SW480 (cell line): ENCODE data around the gene L1TD1.
"Not testable (repeated sequence)": the region's sequence is repeated elsewhere in the genome, so short reads cannot be mapped to it uniquely, and the experiment has no call there.

Experiments used
- DNase-seq: peaks from one replicate; pipeline ENCODE4 v3.0.0-alpha.2; 2016; ENCODE audit warnings: low spot score

L1TD1 gene

DNA sequence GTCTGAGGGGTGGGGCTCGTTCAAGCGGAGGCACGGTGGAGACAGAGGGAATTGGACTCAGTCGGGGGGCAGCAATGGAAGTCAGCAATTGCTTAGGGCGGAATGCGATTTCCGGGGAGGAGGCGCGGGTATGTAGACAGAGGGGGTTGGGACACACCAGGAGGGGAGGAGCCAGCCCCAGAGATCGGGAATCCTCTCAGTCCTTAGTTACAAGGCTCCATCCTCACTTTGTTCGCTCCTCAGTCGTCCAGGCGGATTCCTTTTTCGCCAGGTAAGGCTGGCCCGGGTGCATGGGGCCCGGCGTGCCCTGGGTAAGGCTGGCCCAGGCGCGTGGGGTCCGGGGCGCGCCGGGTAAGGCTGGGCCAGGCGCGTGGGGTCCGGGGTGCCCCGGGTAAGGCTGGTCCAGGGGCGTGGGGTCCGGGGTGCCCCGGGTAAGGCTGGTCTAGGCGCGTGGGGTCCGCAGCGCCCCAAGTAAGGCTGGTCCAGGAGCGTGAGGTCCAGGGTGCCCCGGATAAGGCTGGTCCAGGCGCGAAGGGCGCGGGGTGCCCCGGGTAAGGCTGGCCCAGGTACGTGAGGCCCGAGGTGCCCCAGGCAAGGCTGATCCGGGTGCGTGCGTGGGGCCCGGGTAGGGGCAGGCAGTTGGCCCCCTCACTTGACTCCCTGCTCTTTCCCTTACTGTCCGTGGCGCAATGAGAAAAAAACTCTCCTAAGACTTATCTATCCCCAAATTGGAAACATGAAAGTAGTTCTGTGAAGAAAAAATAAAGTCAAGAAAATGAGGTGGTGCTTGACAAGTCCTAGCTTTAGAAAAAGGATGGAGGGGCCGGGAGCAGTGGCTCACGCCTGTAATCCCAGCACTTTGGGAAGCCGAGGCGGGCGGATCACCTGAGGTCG, at the start of gene L1TD1:
Gene L1TD1, plus strand, starts transcription at position 199 of the 894 bp plus-strand sequence. CDS start 11,780 bp downstream, outside the sequence.
- DNase-seq, result no peak

DNA sequence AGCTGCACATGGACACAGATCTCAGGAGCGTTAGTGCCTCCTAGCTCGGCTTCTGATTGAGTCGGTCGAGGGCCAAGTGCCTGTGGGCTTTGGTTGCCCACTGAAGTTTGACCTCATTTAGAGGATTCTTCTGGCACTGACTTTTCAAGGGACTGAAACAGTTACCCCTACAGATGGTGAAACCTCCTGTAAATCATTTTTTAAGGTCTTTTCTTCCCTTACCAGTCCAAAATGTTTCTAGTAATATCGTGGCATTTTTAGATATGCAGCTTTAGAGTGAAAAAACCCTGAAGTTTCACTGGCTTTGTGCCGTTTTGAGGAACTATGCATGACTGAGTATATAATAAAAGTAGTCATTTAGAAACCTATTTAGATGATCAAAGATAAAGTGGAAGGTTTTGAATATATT, 34.7 kb upstream of the L1TD1 start:
- no peak for DNase-seq

- no peak for DNase-seq
Observed at GRCh38 chr1:62161711-62162110, 32.9 kb upstream of the L1TD1 start.

DNA sequence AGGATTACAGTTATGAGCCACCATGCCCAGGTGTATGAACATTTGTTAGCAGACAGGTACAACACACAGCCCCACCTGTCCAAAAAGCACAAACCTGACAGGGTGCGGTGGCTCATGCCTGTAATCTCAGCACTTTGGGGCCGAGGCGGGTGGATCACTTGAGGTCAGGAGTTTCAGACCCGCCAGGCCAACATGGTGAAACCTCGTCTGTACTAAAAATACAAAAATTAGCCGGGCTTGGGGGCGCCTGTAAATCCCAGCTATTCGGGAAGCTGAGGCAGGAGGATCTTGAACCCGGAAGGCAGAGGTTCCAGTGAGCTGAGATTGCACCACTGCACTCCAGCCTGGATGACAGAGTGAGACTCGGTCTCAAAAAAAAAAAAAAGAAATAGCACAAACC, 24.3 kb upstream of the L1TD1 start:
- not testable (repeated sequence) for DNase-seq

DNA sequence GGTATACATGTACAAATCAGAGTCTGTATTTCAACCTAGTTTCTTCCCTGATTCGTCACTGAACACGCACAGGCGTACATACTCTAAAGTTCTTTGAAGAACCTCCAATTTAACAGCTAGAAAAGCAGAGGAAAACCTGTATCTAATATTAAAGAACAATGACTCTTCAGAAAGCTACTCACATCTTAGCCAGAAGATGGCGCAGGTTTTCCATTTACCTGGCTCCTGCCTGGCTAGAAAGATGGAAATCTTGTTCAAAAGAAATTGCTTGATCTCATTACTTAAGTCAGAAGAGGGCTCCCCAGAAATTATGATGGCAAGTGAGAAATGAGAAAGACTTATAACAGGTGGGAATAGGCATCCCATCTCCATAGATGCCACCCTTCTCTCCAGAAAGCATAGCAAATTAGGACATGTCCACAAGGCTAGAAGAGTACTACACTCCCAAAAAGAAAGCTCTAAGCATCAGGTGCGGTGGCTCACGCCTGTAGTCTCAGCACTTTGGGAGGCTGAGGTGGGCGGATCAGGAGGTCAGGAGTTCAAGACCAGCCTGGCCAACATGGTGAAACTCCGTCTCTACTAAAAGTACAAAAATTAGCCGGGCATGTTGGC, 19.0 kb upstream of the L1TD1 start:
- peak; percentile 40 for DNase-seq

- DNase-seq, result no peak
Observed at GRCh38 chr1:62176597-62177312, 17.9 kb upstream of the L1TD1 start.

GRCh38 chr1:62177621-62178020, 17.0 kb upstream of the L1TD1 start:
- no peak for DNase-seq

GRCh38 chr1:62178372-62178771, 16.3 kb upstream of the L1TD1 start:
- no peak for DNase-seq

DNA sequence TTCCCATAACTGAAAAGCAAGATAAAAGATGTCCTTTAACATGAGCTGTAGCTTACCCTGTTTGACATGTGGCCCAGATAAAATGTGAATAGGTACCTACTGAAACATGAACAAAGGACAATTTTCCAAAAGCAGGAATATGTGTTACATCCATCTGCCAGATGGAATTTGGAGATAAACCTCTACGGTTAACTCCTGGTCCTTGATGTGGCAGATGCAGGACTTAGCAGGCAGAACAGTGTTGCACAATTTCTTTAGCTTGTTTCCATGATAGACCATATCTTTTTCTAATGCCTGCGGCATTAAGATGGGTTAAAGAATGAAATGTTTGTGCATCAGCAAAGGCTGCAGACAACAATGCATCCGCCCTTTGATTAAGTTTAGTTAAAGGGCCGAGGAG, 14.6 kb upstream of the L1TD1 start:
- DNase-seq, result not testable (repeated sequence)

DNA sequence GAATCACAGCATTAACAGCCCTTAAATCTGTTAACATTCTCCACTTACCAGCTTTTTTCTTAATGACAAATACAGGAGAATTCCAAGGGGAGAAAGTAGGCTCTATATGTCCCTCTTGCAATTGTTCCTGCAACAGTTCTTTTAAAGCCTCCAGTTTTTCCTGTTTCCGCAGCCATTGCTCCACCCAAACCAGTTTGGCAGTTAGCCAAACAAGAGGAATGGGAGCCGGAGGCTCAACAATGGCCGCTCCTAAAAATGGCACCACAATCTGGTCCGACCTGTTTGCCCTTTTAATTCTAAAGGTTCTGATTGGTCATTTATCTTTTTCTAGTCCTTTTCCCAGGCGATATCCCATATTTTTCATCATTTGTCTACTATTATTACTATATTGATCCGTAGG, 14.0 kb upstream of the L1TD1 start:
- DNase-seq, result no peak

DNA sequence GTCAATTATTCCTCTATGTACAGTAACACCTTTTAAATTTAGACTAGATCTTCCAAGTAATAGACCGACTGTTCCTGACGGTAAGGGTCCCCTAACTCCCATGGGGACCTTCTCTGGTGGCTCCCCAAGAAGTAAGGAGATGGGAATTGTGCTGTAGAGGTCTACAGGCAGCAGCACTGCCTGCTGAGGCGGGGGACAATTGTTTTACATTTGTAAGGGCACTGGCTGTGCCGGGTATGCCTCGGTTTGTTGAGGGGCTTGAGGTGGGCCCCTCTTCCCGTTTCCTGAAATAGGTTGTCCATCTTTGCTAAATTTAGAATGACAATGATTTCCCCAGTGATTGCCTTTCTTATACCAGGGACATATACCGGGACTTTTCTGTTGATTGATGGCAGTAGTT, 13.1 kb upstream of the L1TD1 start:
- DNase-seq, result no peak

DNA sequence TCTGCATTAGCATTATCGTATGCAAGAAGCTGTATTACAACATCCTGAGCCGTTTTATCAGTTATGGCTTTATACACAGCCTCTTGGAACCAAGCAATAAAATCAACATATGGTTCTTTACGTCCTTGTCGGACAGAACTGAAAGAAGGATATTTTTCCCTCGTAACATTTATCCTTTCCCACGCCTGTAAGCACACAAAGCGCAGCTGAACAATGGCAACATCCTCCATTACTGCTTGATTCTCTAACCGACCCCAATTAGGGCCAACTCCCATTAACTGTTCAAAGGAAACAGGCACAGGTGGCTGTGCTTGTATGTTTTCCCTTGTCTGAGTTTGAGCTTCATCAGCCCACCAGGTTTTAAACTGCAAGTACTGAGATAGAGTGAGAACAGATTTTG, 12.5 kb upstream of the L1TD1 start:
- not testable (repeated sequence) for DNase-seq

GRCh38 chr1:62183164-62184020, 11.3 kb upstream of the L1TD1 start:
- DNase-seq, result not testable (repeated sequence)

DNA sequence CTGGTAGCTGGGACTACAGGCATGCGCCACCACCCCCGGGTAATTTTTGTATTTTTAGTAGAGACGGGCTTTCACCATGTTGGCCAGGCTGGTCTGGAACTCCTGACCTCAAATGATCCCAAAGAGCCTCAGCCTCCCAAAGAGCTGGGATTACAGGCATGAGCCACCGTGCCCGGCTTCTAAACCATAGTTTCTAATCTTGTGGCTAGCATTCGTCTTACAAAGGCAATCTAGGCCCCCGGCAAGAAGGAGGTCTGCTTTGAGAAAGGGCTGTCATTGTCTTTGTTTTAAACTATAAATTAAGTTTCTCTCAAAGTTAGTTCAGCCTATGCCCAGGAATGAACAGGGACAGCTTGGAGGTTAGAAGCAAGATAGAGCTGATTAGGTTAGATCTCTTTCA, 10.3 kb upstream of the L1TD1 start:
- DNase-seq, result no peak

- DNase-seq, result not testable (repeated sequence)
Observed at GRCh38 chr1:62185233-62185632, 9.4 kb upstream of the L1TD1 start.

- DNase-seq, result no peak
Observed at GRCh38 chr1:62185677-62186076, 9.0 kb upstream of the L1TD1 start.

DNA sequence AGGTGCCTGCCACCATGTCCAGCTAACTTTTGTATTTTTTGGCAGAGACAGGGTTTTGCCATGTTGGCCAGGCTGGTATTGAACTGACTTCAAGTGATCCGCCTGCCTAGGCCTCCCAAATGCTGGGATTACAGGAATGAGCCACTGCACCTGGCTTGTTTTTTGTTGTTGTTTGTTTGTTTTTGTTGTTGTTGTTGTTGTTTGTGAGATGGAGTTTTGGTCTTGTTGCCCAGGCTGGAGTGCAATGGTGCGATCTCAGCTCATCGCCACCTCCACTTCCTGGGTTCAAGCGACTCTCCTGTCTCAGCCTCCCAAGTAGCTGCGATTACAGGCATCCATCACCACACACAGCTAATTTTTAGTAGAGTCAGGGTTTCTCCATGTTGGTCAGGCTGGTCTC, 7.1 kb upstream of the L1TD1 start:
- no peak for DNase-seq

- no peak for DNase-seq
Observed at GRCh38 chr1:62188111-62188510, 6.5 kb upstream of the L1TD1 start.

DNA sequence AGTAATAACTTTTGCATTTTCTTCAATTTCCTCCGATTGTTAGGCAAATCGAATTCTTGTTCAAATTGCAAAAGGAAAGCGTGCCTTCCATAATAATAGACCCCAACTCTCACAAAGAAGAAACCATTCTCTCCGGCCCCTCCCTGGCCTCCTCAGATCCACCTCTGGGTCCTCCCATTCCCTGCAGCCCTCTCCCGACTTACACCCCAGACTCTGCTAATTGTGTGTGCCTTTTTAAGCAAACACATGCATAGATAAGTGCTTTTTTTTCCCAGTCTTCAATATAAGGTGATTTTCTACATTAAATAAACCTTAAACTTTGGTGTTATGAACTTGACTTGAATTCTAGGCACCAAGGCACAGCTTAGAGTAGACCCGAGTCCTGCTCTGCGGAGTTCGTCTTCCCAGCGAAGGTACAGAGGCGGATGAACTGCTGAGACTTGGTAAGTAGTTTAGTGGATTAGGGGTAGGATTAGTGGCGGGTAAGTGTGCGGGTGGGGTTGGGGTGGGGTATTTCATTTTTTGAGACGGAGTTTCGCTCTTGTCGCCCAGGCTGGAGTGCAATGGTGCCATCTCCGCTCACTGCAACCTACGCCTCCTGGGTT, 1.5 kb downstream of the L1TD1 start:
- DNase-seq, result no peak

GRCh38 chr1:62198069-62198780, 3.6 kb downstream of the L1TD1 start:
- no peak for DNase-seq

DNA sequence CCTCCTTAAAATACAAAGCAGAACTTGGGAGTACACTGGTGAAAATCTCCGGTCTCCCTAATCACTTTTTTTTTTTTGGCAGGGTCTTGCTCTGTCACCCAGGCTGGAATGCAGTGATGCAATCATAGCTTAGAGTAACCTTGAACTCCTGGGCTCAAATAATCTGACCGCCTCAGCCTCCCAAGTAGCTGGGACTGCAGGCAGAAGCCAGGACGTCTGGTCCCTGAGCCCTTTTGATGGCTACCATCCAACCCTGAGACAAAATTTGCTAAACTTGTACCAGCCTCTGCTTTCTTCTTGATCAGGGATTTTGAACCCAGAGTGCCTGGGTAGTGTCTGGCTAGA, 4.1 kb downstream of the L1TD1 start:
- no peak for DNase-seq
